ENCODE data around the gene EMD.
"Not testable (repeated sequence)": the region's sequence is repeated elsewhere in the genome, so short reads cannot be mapped to it uniquely, and the experiment has no call there.

Gene EMD

GRCh38 chrX:154378799-154379568, at the start of gene EMD:
Gene EMD, plus strand, starts transcription at chrX:154379295. Its CDS starts 190 bp downstream, at chrX:154379485.
- peak; percentile 84 to 93 for DNase-seq (ENCODE audit: low read depth in 1 of 2, low spot score in 1 of 2)

DNA sequence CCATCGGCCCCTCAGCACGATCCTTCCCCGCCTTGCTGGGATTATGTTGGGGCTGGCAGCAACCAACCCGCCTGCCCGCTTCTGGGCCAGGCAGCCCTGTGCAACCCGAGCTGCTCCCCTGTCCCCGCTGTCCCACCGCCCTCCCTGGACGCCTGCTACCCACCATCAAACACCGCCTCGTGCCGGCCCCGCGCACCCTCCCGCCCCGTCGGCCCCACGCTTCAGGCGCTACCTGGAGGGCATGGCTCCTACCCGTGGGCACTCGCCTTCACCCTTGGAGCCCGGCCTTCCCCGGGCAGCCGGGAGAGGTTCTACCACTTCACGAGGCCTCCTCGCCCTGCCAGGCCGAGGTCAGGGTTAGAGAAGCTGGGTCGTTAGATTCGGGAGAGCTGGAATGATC, 46.5 kb upstream of the EMD start:
- DNase-seq (ENCODE audit: low read depth in 1 of 2, low spot score in 1 of 2): no peak

DNA sequence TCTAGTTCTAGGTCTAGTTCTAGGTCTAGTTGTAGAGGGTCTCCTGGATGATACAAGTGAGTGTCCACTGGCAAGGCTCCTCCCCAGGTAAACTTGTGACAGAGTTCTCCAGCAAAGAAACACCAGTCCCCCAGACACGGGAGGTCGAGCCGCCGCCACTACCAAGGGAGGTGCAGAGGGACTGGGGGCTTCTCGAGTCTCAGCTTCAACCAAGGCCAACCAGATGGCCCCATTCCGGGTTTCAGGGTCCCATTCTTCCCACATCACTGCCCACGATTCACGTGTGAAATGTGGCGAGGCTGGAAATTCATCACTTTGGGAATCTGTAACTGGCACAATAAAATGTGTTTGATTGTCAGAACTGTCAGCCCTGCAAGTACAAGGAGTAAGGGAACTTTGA, 46.0 kb upstream of the EMD start:
- DNase-seq (ENCODE audit: low read depth in 1 of 2, low spot score in 1 of 2): no peak

GRCh38 chrX:154333837-154334271, 45.2 kb upstream of the EMD start:
- no peak for DNase-seq (ENCODE audit: low read depth in 1 of 2, low spot score in 1 of 2)

- no peak for DNase-seq (ENCODE audit: low read depth in 1 of 2, low spot score in 1 of 2)
Measured at GRCh38 chrX:154334496-154334895, 44.6 kb upstream of the EMD start.

GRCh38 chrX:154341399-154342298, 37.4 kb upstream of the EMD start:
- DNase-seq (ENCODE audit: low read depth in 1 of 2, low spot score in 1 of 2): not testable (repeated sequence)

DNA sequence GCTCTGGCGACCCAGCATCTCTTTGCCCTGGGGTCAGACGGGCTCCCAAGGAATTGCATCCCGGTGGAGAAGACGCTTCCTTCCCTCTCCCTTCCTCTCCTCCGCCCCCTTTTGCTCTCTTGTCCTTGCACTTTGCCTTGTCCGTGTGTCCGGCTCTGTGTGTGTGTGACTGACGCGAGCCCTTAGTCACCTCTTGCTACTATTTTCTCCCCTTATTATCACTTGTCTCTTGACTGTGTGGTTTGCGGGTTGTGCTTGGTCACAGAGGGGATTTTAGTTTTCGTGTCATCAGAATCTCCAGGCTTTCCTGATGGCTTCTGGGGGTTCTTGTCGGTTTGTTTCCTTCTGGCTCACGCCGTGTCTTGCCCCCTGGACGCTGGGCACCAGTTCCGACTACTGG, 36.0 kb upstream of the EMD start:
- DNase-seq (ENCODE audit: low read depth in 1 of 2, low spot score in 1 of 2): not testable (repeated sequence)

DNA sequence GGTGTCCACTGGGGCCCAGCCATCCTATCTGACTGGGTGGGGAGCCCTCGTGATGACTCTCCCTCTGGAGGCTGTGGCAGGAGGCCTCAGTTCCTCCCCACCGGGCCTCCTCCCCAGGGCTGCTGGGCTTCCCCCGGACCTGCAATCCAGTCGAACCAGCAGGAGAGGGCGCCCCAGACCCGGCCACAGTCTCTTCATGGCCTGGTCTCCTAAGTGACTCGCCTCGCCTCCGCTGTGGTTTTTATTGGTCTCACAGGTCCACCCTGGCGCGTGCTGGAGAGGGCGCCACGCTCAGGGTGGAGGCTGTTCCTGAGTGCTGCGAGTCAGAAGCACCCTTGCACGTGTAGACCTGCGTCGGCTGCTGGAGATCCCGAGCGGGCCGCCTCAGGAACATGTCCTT, 35.5 kb upstream of the EMD start:
- DNase-seq (ENCODE audit: low read depth in 1 of 2, low spot score in 1 of 2): not testable (repeated sequence)

DNA sequence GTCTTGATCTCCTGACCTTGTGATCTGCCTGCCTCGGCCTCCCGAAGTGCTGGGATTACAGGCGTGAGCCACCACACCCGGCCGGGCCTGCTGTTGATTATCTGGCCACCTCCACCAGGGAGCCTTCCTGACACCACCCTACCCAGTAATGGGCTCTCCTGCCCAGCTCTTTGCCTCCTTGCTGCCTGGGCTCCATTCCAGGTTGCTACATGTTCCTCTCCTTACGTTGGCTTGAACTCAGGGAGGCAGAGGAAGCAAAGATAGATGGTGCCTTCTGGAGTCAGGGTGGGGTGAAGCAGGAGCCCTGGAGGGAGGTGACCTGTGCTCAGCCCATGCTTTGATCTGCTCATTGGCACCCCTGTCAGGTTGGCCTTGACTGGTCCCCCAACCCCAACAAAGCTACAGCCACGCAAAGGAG, 31.0 kb upstream of the EMD start:
- DNase-seq (ENCODE audit: low read depth in 1 of 2, low spot score in 1 of 2): no peak

- no peak for DNase-seq (ENCODE audit: low read depth in 1 of 2, low spot score in 1 of 2)
Measured at GRCh38 chrX:154348646-154349358, 30.3 kb upstream of the EMD start.

DNA sequence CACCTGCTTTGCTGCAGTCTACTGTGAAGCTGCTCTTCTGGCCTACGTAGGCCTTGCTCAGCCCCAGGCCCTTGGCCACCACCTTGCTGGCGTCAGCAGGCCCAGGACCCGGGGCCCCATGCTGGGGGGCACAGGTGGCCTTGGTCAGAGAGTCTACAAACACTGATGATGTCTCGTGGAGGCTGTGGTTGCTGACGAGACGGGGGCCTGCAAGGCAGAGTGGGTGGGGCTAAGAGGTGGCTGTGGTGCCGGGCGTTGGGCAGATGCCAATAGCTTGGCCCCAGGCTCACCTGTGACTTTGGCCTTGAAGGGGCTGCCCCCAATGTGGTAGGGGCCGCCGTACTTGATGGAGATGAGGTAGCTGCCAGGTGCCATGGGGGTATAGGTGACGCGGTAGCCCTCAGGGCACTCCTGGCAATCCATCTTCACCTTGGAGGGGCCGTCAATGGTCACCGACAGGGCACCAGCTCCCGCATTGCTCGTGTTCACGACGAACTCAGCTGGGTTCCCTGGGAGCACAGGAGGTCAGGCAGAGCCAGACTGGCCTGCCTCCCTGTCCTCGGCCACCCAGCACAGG, 29.6 kb upstream of the EMD start:
- no peak for DNase-seq (ENCODE audit: low read depth in 1 of 2, low spot score in 1 of 2)

- no peak for DNase-seq (ENCODE audit: low read depth in 1 of 2, low spot score in 1 of 2)
Measured at GRCh38 chrX:154349979-154350378, 29.1 kb upstream of the EMD start.

GRCh38 chrX:154350429-154351182, 28.5 kb upstream of the EMD start:
- no peak for DNase-seq (ENCODE audit: low read depth in 1 of 2, low spot score in 1 of 2)

- DNase-seq (ENCODE audit: low read depth in 1 of 2, low spot score in 1 of 2): no peak
Measured at GRCh38 chrX:154351183-154352011, 27.7 kb upstream of the EMD start.

- DNase-seq (ENCODE audit: low read depth in 1 of 2, low spot score in 1 of 2): no peak
Measured at GRCh38 chrX:154352012-154352401, 27.1 kb upstream of the EMD start.

DNA sequence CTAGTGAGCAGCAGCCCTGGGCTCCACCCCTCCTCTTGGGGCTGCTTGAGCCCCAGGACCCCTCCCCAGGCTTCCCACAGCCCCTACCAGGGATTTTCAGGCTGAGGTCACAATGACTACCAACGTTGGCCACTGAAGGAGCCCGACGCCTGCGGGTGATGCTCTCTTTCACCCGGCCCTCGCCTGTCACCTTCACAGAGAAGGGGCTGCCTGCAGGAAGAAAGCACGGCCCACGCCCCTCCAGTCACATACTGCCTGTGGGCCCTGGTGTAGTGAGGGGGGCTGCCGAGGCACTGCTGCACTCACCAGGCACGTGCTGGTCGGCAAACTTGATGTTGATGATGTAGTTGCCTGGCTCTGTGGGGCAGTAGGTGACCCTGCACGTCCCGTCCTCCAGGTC, 26.6 kb upstream of the EMD start:
- DNase-seq (ENCODE audit: low read depth in 1 of 2, low spot score in 1 of 2): no peak

- DNase-seq (ENCODE audit: low read depth in 1 of 2, low spot score in 1 of 2): no peak
Measured at GRCh38 chrX:154353172-154353843, 25.8 kb upstream of the EMD start.

DNA sequence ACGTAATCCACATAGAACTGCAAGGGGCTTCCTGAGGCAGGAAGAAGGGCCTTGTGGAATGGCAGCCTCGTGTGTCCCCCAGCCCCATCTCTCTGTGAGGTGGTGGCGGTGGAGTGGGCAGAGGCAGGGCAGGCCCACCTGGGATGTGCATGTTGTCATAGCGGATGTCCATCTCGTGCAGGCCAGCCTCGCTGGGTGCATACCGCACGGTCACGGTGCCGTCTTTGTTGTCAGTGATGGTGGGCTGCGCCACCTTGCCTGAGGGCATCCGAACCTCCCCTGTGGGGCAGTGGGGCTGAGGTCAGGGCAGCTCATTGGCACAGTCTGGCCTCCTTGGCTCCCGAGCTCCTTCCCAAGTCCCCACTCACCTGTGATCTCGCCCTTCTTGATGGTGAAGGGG, 25.1 kb upstream of the EMD start:
- DNase-seq (ENCODE audit: low read depth in 1 of 2, low spot score in 1 of 2): no peak

DNA sequence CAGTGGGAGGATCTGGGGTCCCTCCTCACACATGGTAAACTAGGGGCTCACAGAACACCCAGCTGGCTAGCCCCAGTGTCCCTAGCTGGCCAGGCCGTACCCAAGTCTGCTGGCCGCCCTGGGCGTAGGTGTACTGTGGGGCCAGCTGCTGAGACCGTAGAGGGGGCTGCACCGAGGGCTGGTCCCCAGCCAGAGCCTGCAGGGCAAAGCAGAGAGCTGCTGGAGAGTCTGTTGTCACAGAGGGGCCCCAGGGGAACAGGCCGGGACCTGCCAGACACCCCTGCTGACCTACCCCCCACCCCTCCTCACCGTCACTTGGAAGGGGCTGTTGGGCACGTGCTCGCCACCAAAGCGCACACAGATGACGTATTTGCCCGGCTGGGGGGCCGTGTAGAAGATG, 24.6 kb upstream of the EMD start:
- no peak for DNase-seq (ENCODE audit: low read depth in 1 of 2, low spot score in 1 of 2)
